ENCODE data around the gene C6orf52. TPM values are rescaled to one million over a fixed set of nuclear protein-coding genes. Genes with fewer than 3 reads are reported as not detected.
"Not testable (repeated sequence)": the region's sequence is repeated elsewhere in the genome, so short reads cannot be mapped to it uniquely, and the experiment has no call there.

The C6orf52 gene
- total RNA-seq = 1 to 10 TPM in 2 of 10 donors, under 1 TPM in 5, not detected in 3; 0.59 to 1.6 (median 0.86) TPM
- under 1 TPM; 0.80 to 0.88 TPM for polyA plus RNA-seq
- long read RNA-seq, donor 1, partial matches to known transcripts = 0 of 1 reads
- long read RNA-seq, donor 1, other reads (novel, unspliced or antisense) = 0 of 1 reads
- long read RNA-seq, donor 2, partial matches to known transcripts = 1 of 1 reads
- long read RNA-seq, donor 2, other reads (novel, unspliced or antisense) = 0 of 1 reads
- long read RNA-seq, donor 3 = 0 reads

- no peaks in the 10 kb centered on the region for H3K27me3 ChIP-seq
- WGBS, 2 donors = 0% methylated on average over 53 of the region's 53 CpGs
- H3K4me3 ChIP-seq = peak within 1 kb of the TSS; percentile 61 to 96 (median 71)
- ATAC-seq (peak; percentile 99 to 100 (median 100)), DNase-seq (peak; percentile 90 to 95)
- H3K36me3 ChIP-seq = peaks cover 0 to 28% (median 4%) of the 10 kb centered on the region in 9 donors
- H3K9me3 ChIP-seq = no peaks in the 10 kb centered on the region
- intact Hi-C loops (cut with DNase I) = loop anchor here in 8 of 10 donors (1.0 to 10.0 kb wide), 12 partner anchors 28 to 187 kb away; partner anchors contain the start of genes TMEM14B (in 4 of the 8) and TMEM14C (in 3 of the 8)
- H3K4me1 ChIP-seq = peaks cover 0 to 31% (median 25%) of the 10 kb centered on the region in 9 donors
- TF ChIP-seq CTCF (IDR thresholded peaks at IDR 0.05) = no peak
- H3K27ac ChIP-seq = peak within 1 kb of the TSS; percentile 89 to 99 (median 94)
Observed at GRCh38 chr6:10694302-10695085, at the start of gene C6orf52, which contains the start of gene PAK1IP1. TSS of gene C6orf52 (minus strand) at chr6:10694616. CDS start at chr6:10687550, 7,066 bp downstream. TSS of gene PAK1IP1 (plus strand) at chr6:10694972. CDS start at chr6:10694986, 14 bp downstream.

DNA sequence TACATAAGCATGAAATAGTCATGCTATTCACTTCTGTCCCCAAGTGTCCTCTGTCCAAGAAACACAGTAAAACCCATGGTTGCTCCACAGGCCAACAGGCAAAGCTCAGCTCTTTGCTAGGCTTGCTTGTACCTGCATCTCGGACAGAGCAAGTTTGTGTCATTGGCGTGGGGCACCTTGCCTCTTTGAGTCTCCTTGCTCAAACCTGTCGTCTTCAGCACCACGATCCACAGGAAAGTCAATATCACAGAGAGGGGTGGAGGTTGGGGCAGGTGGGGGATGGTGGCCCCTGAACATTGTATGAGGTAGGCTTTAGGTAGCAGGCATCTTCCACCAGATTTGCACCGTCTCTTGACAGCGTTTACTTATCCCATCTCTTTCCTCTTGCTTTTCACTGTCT, 49.1 kb upstream of the C6orf52 start:
- 83 to 86% methylated on average over 6 of the region's 6 CpGs for WGBS, 2 donors
- Histone ChIP-seq H3K4me3 (no peak overlapping the region), H3K9me3 (no peaks in the 10 kb centered on the region), H3K27me3 (no peaks in the 10 kb centered on the region), H3K36me3 (peaks cover 0 to 28% (median 0%) of the 10 kb centered on the region in 9 donors), H3K27ac (no peak overlapping the region), H3K4me1 (peaks cover 2 to 15% (median 7%) of the 10 kb centered on the region in 9 donors)
- ATAC-seq = no peak
- no peak for DNase-seq
- no peak for TF ChIP-seq CTCF (IDR thresholded peaks at IDR 0.05)
- intact Hi-C loops (cut with DNase I) = no loop called here

GRCh38 chr6:10742251-10742650, 47.8 kb upstream of the C6orf52 start:
- H3K4me1 ChIP-seq = peaks cover 0 to 8% (median 3%) of the 10 kb centered on the region in 9 donors
- intact Hi-C loops (cut with DNase I) = no loop called here
- no peak overlapping the region for H3K27ac ChIP-seq
- ATAC-seq (no peak), DNase-seq (no peak)
- H3K9me3 ChIP-seq = no peaks in the 10 kb centered on the region
- H3K4me3 ChIP-seq = no peak overlapping the region
- H3K36me3 ChIP-seq = peaks cover 0 to 28% (median 0%) of the 10 kb centered on the region in 9 donors
- WGBS, 2 donors = 95% methylated on average over 12 of the region's 12 CpGs
- TF ChIP-seq CTCF (IDR thresholded peaks at IDR 0.05) = no peak
- H3K27me3 ChIP-seq = no peaks in the 10 kb centered on the region

GRCh38 chr6:10741643-10742042, 47.2 kb upstream of the C6orf52 start:
- ATAC-seq; intact Hi-C loops (cut with DNase I); DNase-seq; H3K4me3 ChIP-seq; H3K4me1 ChIP-seq; H3K9me3 ChIP-seq; H3K27me3 ChIP-seq; H3K27ac ChIP-seq: not testable (repeated sequence)
- H3K36me3 ChIP-seq = peaks cover 0 to 28% (median 0%) of the 10 kb centered on the region in 9 donors
- WGBS, 2 donors = 90 to 96% methylated on average over 4 of the region's 4 CpGs
